Gastrocnemius medialis (tissue), 4 donors: ENCODE measurements around the gene FAM83F.

Experiments
- CTCF ChIP-seq, 5 experiments: fragments of 450-650 bp in 3 of 5; fragments of 200-600 bp in 2 of 5; sonication (generic) in 2 of 5; IDR thresholded peaks in 4 of 5; conservative IDR thresholded peaks in 1 of 5; 1 replicate in 4 of 5; 2 replicates in 1 of 5; pipeline ENCODE4 v1.5.1; 2016 to 2019; ENCODE audit warnings: antibody characterized with exemption in 5 of 5, mild to moderate bottlenecking in 3 of 5, moderate library complexity in 3 of 5
- POLR2A ChIP-seq, 2 donors: fragments of 450-650 bp; IDR thresholded peaks; one replicate each; pipeline ENCODE4 v1.6.1; 2017; ENCODE audit warnings: antibody characterized with exemption in 2 of 2, mild to moderate bottlenecking in 2 of 2, moderate library complexity in 2 of 2

GRCh38 chr22:40007853-40008710 lies 13.3 kb downstream of the FAM83F start:
- TF ChIP-seq POLR2A (IDR thresholded peaks at IDR 0.05): no peak
- no peak for TF ChIP-seq CTCF (IDR thresholded peaks at IDR 0.05 in 4 of 5, conservative IDR thresholded peaks at IDR 0.05 in 1 of 5)
